HG03342 (cell line): Measurements from ENCODE around the gene MAEA.
"Not testable (repeated sequence)": the region's sequence is repeated elsewhere in the genome, so short reads cannot be mapped to it uniquely, and the experiment has no call there.

ENCODE experiments used
- ATAC-seq: cut with Tn5 transposase; IDR thresholded peaks from one replicate; pipeline ENCODE4 v1.9.1; 2021; ENCODE audit warnings: mild to moderate bottlenecking, moderate library complexity; ENCODE audit not compliant: unreplicated experiment

Gene MAEA

DNA sequence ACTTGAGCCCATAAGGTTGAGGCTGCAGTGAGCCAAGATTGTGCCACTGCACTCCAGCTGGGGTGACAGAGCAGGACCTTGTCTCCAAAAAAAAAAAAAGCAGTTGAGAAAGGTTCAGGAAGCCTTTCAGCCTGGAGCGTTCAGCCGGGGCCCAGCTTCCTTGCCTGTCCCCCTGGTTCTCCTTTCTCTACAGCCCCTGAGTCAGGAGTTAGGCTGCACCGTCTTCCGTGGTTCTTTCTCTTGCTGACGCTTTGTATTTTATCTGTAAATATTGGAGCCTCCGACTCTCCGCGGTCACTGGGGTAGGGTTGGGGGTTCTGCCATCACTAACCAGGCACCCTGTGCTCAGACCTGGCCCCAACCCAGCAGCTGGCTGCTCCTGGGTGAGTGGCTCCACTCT, 43.6 kb downstream of the MAEA start:
- ATAC-seq, result no peak

- not testable (repeated sequence) for ATAC-seq
Measured at GRCh38 chr4:1333851-1334578, 44.3 kb downstream of the MAEA start.

DNA sequence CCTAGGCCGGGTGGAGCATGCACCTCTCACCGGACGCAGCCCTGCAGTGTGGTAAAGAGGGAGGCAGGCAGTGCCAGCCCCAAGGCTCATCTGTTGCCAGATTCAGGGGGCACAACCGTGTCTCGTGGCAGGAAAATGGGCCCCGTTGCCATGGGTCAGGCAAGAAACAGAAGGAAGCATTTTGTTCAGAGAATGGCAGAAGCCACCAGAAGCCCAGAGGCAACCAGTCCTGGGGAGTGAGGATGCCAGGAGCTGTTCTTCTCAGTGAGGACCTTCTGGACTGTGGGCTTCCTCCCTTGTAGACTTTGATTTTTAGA, 44.8 kb downstream of the MAEA start:
- no peak for ATAC-seq

GRCh38 chr4:1335193-1335883, 45.6 kb downstream of the MAEA start:
- not testable (repeated sequence) for ATAC-seq

DNA sequence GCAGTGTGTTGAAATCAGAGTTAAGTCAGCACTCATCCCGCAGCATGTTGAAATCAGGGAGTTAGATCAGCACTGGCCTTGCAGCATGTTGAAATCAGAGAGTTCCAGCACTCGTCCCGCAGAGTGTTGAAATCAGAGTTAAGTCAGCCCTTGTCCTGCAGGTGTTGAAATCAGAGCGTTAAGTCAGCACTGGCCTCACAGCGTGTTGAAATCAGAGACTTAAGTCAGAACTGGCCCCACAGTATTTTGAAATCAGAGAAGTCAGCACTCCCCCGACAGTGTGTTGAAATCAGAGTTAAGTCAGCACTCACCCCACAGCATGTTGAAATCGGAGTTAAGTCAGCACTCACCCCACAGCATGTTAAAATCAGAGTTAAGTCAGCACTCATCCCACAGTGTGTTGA, 46.4 kb downstream of the MAEA start:
- ATAC-seq, result no peak

DNA sequence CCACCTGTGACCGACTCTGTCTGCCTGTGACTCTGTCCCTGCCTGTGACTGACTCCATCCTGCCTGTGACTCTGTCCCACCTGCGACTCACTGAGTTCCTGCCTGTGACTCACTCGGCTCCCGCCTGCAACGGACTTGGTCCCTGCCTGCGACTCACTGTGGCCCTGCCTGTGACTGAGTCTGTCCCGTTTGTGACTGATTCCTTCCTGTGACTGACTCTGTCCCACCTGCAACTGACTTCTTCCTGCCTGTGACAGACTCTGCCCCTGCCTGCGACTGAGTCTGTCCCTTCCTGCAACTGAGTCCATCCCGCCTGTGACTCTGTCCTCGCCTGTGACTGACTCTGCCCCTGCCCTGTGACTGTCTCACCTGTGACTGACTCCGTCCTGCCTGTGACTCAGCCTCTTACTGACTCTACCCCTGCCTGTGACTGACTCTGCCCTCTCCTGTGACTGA, 47.7 kb downstream of the MAEA start:
- ATAC-seq, result no peak

DNA sequence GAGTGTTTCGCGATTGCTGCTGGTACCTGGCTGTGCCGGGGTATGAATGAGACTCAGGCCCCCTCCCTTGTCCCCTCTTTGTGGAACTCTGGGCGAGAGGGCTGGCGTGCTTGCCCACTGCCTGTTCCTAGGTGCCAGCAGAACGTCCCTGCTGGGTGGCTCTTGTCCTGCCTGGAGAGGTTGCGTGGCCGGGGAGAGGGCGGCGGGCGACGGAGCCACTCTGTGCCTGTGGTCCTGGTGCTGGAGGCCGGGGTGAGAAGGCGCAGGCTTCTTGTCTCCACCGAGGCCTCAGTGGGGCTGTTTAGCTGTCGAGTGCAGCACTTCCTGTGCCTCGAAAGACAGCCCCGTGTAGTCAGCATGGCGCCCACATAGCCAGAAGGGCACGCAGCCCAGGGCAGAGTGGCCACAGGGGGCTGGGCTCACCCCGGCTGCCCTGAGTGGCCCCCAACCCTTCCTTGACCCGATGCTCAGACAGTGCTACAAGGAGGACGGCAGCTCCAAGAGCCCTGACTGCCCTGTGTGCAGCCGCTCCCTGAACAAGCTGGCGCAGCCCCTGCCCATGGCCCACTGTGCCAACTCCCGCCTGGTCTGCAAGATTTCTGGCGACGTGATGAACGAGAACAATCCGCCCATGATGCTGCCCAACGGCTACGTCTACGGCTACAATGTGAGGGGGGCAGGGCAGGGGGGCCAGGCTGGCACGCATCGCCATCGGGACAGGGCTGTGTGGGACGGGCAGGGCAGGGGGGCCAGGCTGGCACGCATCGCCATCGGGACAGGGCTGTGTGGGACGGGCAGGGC, 48.5 kb downstream of the MAEA start:
- ATAC-seq, result no peak

GRCh38 chr4:1338752-1339414, 49.2 kb downstream of the MAEA start:
- ATAC-seq, result no peak

DNA sequence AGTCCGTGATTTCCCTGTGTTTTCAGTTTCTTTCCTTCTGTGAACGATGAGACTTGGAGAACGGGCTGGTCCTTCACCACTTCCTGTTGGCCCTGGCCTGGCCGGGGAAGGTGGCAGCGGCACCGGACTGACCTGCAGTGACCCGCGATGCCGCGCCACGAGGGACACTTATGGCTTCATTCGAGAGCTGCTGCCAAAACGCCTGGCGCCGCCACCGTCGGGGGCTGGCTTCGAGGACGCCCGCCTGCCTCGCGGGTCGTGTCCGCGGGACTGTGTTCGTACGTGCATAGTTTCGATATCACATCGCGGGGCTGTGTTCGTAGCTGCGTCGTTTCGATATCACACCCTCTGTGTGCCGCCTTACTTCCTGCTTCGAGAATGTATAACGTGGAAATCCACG, 49.8 kb downstream of the MAEA start:
- no peak for ATAC-seq

GRCh38 chr4:1340181-1340747, 50.6 kb downstream of the MAEA start:
- no peak for ATAC-seq

DNA sequence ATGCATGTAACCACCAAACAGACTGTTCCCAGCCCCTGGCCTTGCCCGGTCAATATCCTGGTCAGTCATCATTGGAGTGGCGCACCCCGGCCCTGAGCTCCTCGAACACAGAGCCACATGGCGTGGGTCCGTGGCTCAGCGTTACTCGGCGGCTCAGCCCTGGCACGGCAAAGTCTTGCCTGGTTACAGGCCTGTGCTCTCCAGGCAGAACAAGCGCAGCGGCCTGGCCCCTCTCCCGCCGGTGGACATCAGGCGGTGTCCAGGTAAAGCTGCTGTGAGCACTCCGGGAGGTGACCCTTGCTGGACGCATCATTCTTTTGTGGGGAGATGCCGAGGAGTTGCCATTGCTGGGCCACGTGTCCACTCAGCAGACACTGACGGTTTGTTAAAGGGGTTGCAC, 51.2 kb downstream of the MAEA start:
- no peak for ATAC-seq

GRCh38 chr4:1342003-1342402, 52.3 kb downstream of the MAEA start:
- no peak for ATAC-seq

DNA sequence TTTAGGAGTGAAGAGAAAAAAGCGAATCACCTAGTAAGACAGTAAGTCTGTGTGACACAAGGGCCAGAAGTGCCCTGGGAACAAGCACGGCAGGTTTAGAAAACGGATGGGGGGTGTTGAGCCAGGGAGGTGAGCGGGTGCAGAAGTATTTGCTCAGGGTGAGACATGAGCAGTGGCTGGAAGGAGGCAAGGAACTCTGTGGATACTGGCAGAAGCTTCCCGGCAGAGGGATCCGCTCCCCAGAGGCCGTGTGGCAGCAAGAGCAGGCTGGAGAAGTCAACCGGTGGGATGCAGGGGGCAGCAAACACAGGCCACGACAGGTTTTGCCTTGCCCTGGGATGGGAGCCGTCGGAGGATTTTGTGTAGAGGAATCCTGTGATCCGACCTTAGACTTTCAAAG, 55.0 kb downstream of the MAEA start:
- no peak for ATAC-seq

GRCh38 chr4:1345903-1346780, 56.5 kb downstream of the MAEA start:
- ATAC-seq, result peak; percentile 19

DNA sequence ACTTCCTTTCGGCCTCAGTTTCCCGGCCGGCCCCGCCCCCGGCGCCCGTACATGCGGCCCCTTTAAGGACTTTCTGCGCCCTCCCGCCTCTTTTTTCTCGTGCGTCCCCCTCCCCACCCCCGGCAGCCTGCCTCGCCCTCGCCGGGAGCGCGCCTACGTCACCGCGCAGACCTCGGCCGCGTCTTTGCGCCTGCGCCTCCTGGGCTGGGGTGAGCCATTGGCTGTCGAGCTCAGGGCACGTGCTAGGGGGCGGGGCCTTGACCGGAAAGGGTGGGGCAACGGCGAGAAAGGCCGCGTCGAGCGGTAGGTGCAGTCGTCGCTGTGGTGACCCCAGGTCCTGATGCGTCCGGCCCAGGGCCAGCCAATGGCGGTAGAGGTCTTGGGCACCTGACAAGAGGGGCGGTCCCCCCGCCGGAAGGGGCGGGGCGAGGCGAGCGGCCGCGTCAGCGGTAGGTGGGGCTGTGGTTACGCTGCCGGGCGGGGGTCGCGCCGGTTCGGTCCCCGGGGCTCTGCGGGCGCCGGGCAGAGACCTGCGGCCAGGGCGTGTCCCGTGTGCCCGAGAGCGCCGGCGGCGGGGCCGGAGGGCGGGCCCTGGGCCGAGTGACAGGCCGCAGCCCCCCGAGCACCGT, 57.2 kb downstream of the MAEA start, which contains the start of gene UVSSA:
Gene UVSSA (plus strand): TSS at position 428 of the 629 bp plus-strand sequence. CDS start 884 bp downstream, outside the sequence.
- ATAC-seq, result peak; percentile 93

DNA sequence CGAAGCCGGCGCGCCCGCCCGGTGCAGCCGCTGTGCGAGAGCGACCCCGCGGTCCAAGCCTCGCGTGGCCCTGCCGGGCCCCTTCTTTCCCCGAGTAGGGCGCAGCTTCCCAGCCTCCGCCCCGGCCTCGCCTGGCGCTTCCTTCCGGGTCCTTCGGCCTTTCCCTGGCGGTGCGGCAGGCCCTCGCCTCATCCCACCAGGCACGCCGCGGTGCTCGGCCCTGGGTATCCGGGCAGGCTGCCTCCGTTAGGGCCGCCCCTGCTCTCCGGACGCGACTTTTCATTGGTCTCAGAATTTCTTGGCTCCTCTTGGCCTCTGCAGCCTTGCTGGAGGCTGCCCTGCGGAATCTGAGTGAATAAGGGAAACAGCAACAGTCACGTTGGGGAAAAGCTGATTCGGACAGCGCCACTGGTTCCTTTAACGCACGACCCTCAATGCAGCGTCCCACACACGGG, 57.7 kb downstream of the MAEA start:
- peak; percentile 27 for ATAC-seq

- ATAC-seq, result no peak
Measured at GRCh38 chr4:1348014-1348513, 58.4 kb downstream of the MAEA start.

DNA sequence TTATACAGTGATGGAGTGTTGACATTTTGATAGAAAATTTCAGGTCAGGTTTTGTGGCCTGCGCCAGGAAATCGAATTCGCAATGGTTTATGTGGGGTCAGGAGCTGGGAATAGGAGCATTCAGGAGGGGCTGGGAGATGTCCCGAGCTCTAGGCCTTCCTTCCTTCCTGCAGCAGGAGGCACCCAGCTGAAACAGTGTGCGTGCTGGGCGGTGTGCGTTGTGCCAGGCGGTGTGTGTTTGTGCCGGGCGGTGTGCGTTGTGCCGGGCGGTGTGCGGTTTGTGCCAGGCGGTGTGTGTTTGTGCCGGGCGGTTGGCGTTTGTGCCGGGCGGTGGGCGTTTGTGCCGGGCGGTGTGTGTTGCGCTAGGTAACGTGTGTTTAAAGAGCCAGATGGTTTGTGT, 59.1 kb downstream of the MAEA start:
- ATAC-seq, result no peak
